ENCODE results near the gene FMO1. TPM values are rescaled to one million over a fixed set of nuclear protein-coding genes. Genes with fewer than 3 reads are reported as not detected.

The FMO1 gene
- total RNA-seq, 1 experiment from 2014 or later: not detected

DNA sequence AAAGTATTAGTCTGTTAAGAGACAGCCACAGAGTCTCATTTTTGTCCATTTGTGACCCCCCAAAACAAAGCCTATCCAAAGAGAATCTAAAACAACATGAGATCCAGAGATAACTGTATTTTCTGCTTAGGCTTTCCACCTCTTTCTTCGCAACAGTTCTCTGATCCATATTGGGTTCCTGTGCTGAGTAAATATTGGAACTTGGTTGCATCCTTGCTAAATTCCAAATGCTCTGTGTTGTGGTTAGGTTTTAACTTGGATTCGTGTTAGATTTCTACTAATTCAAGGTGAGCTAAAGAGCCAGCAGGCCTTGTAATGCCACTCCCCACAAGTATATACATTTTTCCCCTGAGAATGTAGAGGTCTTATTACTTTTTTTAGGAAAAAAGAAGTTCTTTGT is 29.2 kb downstream of the FMO1 start:
- Mint-ChIP-seq H3K27me3 (ENCODE audit: low read depth) (no peaks in the 10 kb centered on the region), H3K27ac (no peak overlapping the region), H3K36me3 (peaks cover 6% of the 10 kb centered on the region; the same call in 1 of the 2 replicates), H3K4me3 (no peak overlapping the region), H3K4me1 (peaks cover 28% of the 10 kb centered on the region), H3K9me3 (peaks cover 10% of the 10 kb centered on the region)
- no peak for TF ChIP-seq MYBL2 (CRISPR knock-in tag; IDR thresholded peaks at IDR 0.05)
- TF ChIP-seq, protein P1, sequence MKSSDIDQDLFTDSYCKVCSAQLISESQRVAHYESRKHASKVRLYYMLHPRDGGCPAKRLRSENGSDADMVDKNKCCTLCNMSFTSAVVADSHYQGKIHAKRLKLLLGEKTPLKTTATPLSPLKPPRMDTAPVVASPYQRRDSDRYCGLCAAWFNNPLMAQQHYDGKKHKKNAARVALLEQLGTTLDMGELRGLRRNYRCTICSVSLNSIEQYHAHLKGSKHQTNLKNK (CRISPR knock-in tag; IDR thresholded peaks at IDR 0.05): no peak
- TF ChIP-seq CBFB (CRISPR knock-in tag; IDR thresholded peaks at IDR 0.05; ENCODE audit: low read depth): no peak
- DNase-seq (ENCODE audit: low spot score): no peak
- no peak for ATAC-seq
- POLR2A ChIA-PET: no interaction called here
- CTCF ChIA-PET: interaction anchor here (2.0 kb wide), 1 partner anchor 36 kb away, joined by 6 read pairs; the partner anchor contains the start of gene FMO4

DNA sequence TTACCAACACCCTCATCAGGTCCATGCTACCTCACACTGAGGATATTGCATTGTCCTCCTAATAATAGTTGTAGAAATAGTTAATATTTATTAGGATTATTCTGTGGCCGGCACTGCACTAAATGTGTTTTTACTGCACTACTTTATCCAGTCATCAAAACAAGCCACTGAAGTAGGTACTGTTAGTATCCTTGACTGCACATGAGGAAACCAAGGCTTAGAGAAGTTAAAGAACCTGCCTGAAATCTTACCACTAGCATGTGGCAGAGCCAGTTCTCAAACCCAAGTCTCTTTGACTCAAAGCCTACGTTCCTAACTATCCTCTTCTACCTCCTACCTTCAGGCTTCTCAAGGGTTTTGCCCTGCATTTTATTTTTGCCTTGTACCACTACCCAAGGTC is 30.9 kb downstream of the FMO1 start:
- no peaks in the 10 kb centered on the region for H3K27me3 Mint-ChIP-seq (ENCODE audit: low read depth)
- no peaks in the 10 kb centered on the region for H3K36me3 Mint-ChIP-seq
- H3K4me3 Mint-ChIP-seq: no peak overlapping the region
- ChIA-PET POLR2A (no interaction called here), CTCF (interaction anchor here (0.6 to 2.0 kb wide), 3 partner anchors 34 to 376 kb away, joined by 3 to 7 read pairs (median 3); partner anchors contain the start of gene FMO4)
- H3K27ac Mint-ChIP-seq: no peak overlapping the region
- ATAC-seq: no peak
- H3K4me1 Mint-ChIP-seq: peaks cover 36% of the 10 kb centered on the region
- TF ChIP-seq ZNF396 (CRISPR knock-in tag; IDR thresholded peaks at IDR 0.05; ENCODE audit: borderline replicate concordance) (no peak), ATF1 (CRISPR knock-in tag; IDR thresholded peaks at IDR 0.05) (no peak), ZNF423 (CRISPR knock-in tag; IDR thresholded peaks at IDR 0.05) (no peak), NR1H2 (CRISPR knock-in tag; IDR thresholded peaks at IDR 0.05) (no peak), GRHL2 (CRISPR knock-in tag; IDR thresholded peaks at IDR 0.05; ENCODE audit: insufficient replicate concordance, severe bottlenecking) (no peak), ZNF219 (CRISPR knock-in tag; IDR thresholded peaks at IDR 0.05; ENCODE audit: borderline replicate concordance) (no peak), NFE2L1 (CRISPR knock-in tag; IDR thresholded peaks at IDR 0.05) (no peak), IRF2 (CRISPR knock-in tag; IDR thresholded peaks at IDR 0.05; ENCODE audit: borderline replicate concordance, low read depth) (no peak), OVOL2 (CRISPR knock-in tag; IDR thresholded peaks at IDR 0.05; ENCODE audit: borderline replicate concordance) (no peak), MYBL2 (CRISPR knock-in tag; IDR thresholded peaks at IDR 0.05) (no peak)
- TF ChIP-seq, protein P2, sequence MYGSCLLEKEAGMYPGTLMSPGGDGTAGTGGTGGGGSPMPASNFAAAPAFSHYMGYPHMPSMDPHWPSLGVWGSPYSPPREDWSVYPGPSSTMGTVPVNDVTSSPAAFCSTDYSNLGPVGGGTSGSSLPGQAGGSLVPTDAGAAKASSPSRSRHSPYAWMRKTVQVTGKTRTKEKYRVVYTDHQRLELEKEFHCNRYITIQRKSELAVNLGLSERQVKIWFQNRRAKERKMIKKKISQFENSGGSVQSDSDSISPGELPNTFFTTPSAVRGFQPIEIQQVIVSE (CRISPR knock-in tag; IDR thresholded peaks at IDR 0.05; ENCODE audit: borderline replicate concordance): no peak
- TF ChIP-seq, protein P3, sequence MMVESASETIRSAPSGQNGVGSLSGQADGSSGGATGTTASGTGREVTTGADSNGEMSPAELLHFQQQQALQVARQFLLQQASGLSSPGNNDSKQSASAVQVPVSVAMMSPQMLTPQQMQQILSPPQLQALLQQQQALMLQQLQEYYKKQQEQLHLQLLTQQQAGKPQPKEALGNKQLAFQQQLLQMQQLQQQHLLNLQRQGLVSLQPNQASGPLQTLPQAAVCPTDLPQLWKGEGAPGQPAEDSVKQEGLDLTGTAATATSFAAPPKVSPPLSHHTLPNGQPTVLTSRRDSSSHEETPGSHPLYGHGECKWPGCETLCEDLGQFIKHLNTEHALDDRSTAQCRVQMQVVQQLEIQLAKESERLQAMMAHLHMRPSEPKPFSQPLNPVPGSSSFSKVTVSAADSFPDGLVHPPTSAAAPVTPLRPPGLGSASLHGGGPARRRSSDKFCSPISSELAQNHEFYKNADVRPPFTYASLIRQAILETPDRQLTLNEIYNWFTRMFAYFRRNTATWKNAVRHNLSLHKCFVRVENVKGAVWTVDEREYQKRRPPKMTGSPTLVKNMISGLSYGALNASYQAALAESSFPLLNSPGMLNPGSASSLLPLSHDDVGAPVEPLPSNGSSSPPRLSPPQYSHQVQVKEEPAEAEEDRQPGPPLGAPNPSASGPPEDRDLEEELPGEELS (CRISPR knock-in tag; IDR thresholded peaks at IDR 0.05): no peak
- TF ChIP-seq, protein P4, sequence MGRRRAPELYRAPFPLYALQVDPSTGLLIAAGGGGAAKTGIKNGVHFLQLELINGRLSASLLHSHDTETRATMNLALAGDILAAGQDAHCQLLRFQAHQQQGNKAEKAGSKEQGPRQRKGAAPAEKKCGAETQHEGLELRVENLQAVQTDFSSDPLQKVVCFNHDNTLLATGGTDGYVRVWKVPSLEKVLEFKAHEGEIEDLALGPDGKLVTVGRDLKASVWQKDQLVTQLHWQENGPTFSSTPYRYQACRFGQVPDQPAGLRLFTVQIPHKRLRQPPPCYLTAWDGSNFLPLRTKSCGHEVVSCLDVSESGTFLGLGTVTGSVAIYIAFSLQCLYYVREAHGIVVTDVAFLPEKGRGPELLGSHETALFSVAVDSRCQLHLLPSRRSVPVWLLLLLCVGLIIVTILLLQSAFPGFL (CRISPR knock-in tag; IDR thresholded peaks at IDR 0.05; ENCODE audit: borderline replicate concordance): no peak
- TF ChIP-seq, protein P5, sequence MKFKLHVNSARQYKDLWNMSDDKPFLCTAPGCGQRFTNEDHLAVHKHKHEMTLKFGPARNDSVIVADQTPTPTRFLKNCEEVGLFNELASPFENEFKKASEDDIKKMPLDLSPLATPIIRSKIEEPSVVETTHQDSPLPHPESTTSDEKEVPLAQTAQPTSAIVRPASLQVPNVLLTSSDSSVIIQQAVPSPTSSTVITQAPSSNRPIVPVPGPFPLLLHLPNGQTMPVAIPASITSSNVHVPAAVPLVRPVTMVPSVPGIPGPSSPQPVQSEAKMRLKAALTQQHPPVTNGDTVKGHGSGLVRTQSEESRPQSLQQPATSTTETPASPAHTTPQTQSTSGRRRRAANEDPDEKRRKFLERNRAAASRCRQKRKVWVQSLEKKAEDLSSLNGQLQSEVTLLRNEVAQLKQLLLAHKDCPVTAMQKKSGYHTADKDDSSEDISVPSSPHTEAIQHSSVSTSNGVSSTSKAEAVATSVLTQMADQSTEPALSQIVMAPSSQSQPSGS (CRISPR knock-in tag; IDR thresholded peaks at IDR 0.05; ENCODE audit: borderline replicate concordance, low read depth): no peak
- no peak for DNase-seq (ENCODE audit: low spot score)
- peaks cover 4% of the 10 kb centered on the region for H3K9me3 Mint-ChIP-seq

DNA sequence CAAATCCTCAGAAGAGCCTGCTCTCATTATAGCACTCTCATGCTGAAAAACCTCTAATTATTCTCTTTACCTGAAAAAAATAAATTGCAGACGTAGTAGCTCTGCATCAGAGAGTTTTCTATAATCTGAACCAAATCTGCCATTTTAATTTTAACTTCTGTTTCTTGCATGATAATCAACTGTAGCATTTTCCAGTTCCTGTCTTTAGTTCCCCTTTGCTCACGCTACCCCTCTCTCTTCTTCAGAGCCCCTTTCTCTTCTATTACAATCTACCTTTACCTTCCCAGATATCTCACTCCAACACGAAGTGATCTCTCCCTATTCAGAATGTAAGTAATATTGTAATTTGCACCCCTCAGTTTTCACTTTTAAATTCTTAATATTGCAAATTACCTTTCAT is 31.4 kb downstream of the FMO1 start:
- Mint-ChIP-seq H3K27ac (no peak overlapping the region), H3K27me3 (ENCODE audit: low read depth) (no peaks in the 10 kb centered on the region), H3K4me1 (peaks cover 36% of the 10 kb centered on the region), H3K4me3 (no peak overlapping the region), H3K9me3 (peaks cover 4% of the 10 kb centered on the region), H3K36me3 (no peaks in the 10 kb centered on the region)
- no peak for DNase-seq (ENCODE audit: low spot score)
- ChIA-PET POLR2A (no interaction called here), CTCF (interaction anchor here (2.0 kb wide), 1 partner anchor 34 kb away, joined by 7 read pairs; the partner anchor contains the start of gene FMO4)
- TF ChIP-seq NR2C2 (CRISPR knock-in tag; IDR thresholded peaks at IDR 0.05): no peak
- no peak for TF ChIP-seq NFYB (CRISPR knock-in tag; conservative IDR thresholded peaks at IDR 0.05; ENCODE audit: low read depth)
- TF ChIP-seq MYBL2 (CRISPR knock-in tag; IDR thresholded peaks at IDR 0.05): no peak
- no peak for TF ChIP-seq JAZF1 (CRISPR knock-in tag; IDR thresholded peaks at IDR 0.05)
- no peak for TF ChIP-seq TCF7 (CRISPR knock-in tag; IDR thresholded peaks at IDR 0.05; ENCODE audit: low read depth)
- no peak for TF ChIP-seq HMGA2 (CRISPR knock-in tag; IDR thresholded peaks at IDR 0.05)
- no peak for TF ChIP-seq SP1 (CRISPR knock-in tag; conservative IDR thresholded peaks at IDR 0.05)
- TF ChIP-seq ZNF121 (CRISPR knock-in tag; IDR thresholded peaks at IDR 0.05): no peak
- TF ChIP-seq ZNF263 (CRISPR knock-in tag; IDR thresholded peaks at IDR 0.05; ENCODE audit: low read depth): no peak
- TF ChIP-seq FOXP1 (CRISPR knock-in tag; IDR thresholded peaks at IDR 0.05; ENCODE audit: borderline replicate concordance): no peak
- TF ChIP-seq ATF1 (CRISPR knock-in tag; IDR thresholded peaks at IDR 0.05): no peak
- ATAC-seq: no peak
